Fibroblast of mammary gland (primary cell): ENCODE measurements around the gene CAGE1.

Experiments used
- DNase-seq: peaks from one replicate; pipeline ENCODE4 v3.0.0-alpha.2; 2010; ENCODE audit warnings: low read depth
- H3K4me3 ChIP-seq: 2 replicates; pipeline ENCODE4 v1.5.1; 2011; ENCODE audit warnings: low read depth, mild to moderate bottlenecking, low read length, moderate library complexity; ENCODE audit not compliant: control insufficient read depth
- TF ChIP-seq, protein P1 (sequence below): conservative IDR thresholded peaks from 2 replicates; pipeline ENCODE4 v1.5.1; 2011; ENCODE audit warnings: low read depth, low read length, inconsistent platforms; ENCODE audit not compliant: control insufficient read depth, insufficient read depth

CAGE1 gene

DNA sequence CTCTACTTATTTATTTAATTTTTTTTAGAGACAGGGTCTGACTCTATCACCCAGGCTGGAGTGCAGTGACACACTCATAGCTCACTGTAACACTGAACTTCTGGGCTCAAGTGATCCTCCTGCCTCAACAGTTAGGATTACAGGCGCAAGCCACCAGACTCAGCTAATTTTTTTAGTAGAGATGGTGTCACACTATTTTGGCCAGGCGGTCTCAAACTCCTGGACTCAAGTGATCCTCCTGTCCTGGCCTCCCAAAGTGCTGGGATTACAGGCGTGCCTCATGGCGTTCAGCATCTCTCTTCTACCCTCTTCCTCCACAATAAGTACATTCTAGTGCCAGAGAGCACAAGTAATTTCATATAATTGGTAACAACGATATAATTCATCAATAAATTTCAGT is 82.0 kb downstream of the CAGE1 start:
- H3K4me3 ChIP-seq, result no peak overlapping the region
- TF ChIP-seq, protein P1, sequence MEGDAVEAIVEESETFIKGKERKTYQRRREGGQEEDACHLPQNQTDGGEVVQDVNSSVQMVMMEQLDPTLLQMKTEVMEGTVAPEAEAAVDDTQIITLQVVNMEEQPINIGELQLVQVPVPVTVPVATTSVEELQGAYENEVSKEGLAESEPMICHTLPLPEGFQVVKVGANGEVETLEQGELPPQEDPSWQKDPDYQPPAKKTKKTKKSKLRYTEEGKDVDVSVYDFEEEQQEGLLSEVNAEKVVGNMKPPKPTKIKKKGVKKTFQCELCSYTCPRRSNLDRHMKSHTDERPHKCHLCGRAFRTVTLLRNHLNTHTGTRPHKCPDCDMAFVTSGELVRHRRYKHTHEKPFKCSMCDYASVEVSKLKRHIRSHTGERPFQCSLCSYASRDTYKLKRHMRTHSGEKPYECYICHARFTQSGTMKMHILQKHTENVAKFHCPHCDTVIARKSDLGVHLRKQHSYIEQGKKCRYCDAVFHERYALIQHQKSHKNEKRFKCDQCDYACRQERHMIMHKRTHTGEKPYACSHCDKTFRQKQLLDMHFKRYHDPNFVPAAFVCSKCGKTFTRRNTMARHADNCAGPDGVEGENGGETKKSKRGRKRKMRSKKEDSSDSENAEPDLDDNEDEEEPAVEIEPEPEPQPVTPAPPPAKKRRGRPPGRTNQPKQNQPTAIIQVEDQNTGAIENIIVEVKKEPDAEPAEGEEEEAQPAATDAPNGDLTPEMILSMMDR, result no peak
- DNase-seq, result no peak

DNA sequence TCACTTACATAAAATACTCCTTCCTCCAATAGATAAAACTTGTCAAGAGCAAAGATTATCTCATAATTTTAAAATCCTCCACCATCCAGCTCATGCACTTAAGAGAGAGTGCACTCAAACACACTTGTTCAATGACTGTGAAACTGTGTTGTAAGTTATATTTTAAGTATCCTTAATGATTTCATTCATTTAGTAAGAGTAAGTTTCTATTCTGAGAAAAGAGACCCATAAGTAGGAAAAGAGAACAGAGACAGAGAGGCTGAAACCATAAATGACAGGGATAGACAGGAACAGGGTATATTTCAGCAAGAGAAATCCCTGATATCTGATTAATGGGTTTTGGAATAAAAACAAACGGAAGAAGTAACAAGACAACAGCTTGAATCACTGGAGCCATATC is 84.7 kb downstream of the CAGE1 start:
- no peak overlapping the region for H3K4me3 ChIP-seq
- TF ChIP-seq, protein P1, result no peak
- DNase-seq, result no peak

- H3K4me3 ChIP-seq, result no peak overlapping the region
- TF ChIP-seq, protein P1, result no peak
- DNase-seq, result no peak
Measured at GRCh38 chr6:7301702-7302101, 87.8 kb downstream of the CAGE1 start.

- DNase-seq, result no peak
- no peak overlapping the region for H3K4me3 ChIP-seq
- TF ChIP-seq, protein P1, result no peak
Measured at GRCh38 chr6:7300926-7301325, 88.6 kb downstream of the CAGE1 start.

DNA sequence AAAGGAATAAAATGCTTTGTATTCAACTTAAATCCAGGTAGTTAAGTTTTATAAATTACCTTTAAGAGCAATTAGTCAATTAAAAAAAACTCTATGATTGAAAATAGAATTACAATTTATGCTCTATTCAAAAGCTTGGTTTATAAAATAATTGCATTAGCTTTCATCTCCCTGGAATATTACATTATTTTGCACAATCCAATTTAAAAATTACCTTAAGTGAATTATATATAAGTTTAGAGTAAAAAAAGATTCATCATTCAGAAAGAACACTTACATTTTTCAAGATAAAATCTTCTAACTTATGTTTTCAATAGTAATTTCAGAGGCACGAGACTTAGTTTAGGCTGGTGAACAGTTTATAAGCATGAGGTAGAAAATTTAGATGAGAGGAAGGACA is 91.4 kb downstream of the CAGE1 start:
- H3K4me3 ChIP-seq, result no peak overlapping the region
- TF ChIP-seq, protein P1, result no peak
- DNase-seq, result no peak

- H3K4me3 ChIP-seq, result no peak overlapping the region
- no peak for DNase-seq
- TF ChIP-seq, protein P1, result no peak
Measured at GRCh38 chr6:7296602-7297001, 92.9 kb downstream of the CAGE1 start.

- no peak for DNase-seq
- H3K4me3 ChIP-seq, result no peak overlapping the region
- TF ChIP-seq, protein P1, result no peak
Measured at GRCh38 chr6:7295916-7296315, 93.6 kb downstream of the CAGE1 start.
